ENCODE measurements around the gene C11orf68. TPM values are rescaled to one million over a fixed set of nuclear protein-coding genes. Genes with fewer than 3 reads are reported as not detected.

Gene C11orf68
- total RNA-seq, 1 experiment from 2014 or later, result 20.1 TPM

- intact Hi-C loops (cut with micrococcal nuclease; ENCODE audit: unreplicated experiment), result loop anchor here (1.0 to 5.0 kb wide), 3 partner anchors 12 to 75 kb away; partner anchors contain the start of gene FOSL1
- H3K4me1 Mint-ChIP-seq (ENCODE audit: low read depth, unreplicated experiment), result peaks cover 6% of the 10 kb centered on the region
- Histone ChIP-seq H3K27me3 (replicated peaks; ENCODE audit: control insufficient read depth, insufficient read depth, low read length) (no peaks in the 10 kb centered on the region), H3K9me3 (no peaks in the 10 kb centered on the region), H3K4me3 (ENCODE audit: low read depth, low read length) (no peak overlapping the region), H3K36me3 (ENCODE audit: control insufficient read depth, insufficient read depth, low read length) (no peaks in the 10 kb centered on the region), H3K4me1 (peaks cover 8% of the 10 kb centered on the region)
- H3K27ac Mint-ChIP-seq (ENCODE audit: unreplicated experiment), result no peak overlapping the region
- CTCF ChIA-PET, result interaction anchor here (0.6 to 2.6 kb wide), 7 partner anchors 13 to 77 kb away, joined by 3 to 45 read pairs (median 4); partner anchors contain the start of genes CCDC85B and FIBP
- H3K4me3 Mint-ChIP-seq (ENCODE audit: unreplicated experiment), result peak overlapping the region; percentile 28
- DNase-seq, result peak; percentile 65 to 73
- H3K27me3 Mint-ChIP-seq (ENCODE audit: insufficient read depth, unreplicated experiment), result no peaks in the 10 kb centered on the region
- no peaks in the 10 kb centered on the region for H3K9me3 Mint-ChIP-seq (ENCODE audit: unreplicated experiment)
- no TSS peak for BruUV-seq (replicated peaks)
- no peaks in the 10 kb centered on the region for H3K36me3 Mint-ChIP-seq (ENCODE audit: insufficient read depth, unreplicated experiment)
- TF ChIP-seq CTCF (IDR thresholded peaks at IDR 0.05; ENCODE audit: insufficient read depth in 1 of 2, low read depth in 1 of 2, low read length in 1 of 2, severe bottlenecking in 1 of 2, unreplicated experiment in 1 of 2), result peak; percentile 46 to 77
- POLR2A ChIA-PET, result interaction anchor here (0.6 to 1.2 kb wide), 4 partner anchors 11 to 52 kb away, joined by 4 to 11 read pairs (median 6); partner anchors contain the start of genes FIBP and FOSL1
Measured at GRCh38 chr11:65911682-65912568, 6.9 kb downstream of the C11orf68 start.

- Mint-ChIP-seq H3K9me3 (ENCODE audit: unreplicated experiment) (no peaks in the 10 kb centered on the region), H3K4me1 (ENCODE audit: low read depth, unreplicated experiment) (peaks cover 21% of the 10 kb centered on the region), H3K4me3 (ENCODE audit: unreplicated experiment) (no peak overlapping the region), H3K27ac (ENCODE audit: unreplicated experiment) (no peak overlapping the region), H3K27me3 (ENCODE audit: insufficient read depth, unreplicated experiment) (no peaks in the 10 kb centered on the region), H3K36me3 (ENCODE audit: insufficient read depth, unreplicated experiment) (no peaks in the 10 kb centered on the region)
- CTCF ChIA-PET, result interaction anchor here (2.4 kb wide), 1 partner anchor 19 kb away, joined by 6 read pairs; the partner anchor contains the start of gene FIBP
- BruUV-seq (replicated peaks), result no TSS peak
- Histone ChIP-seq H3K4me3 (ENCODE audit: low read depth, low read length) (no peak overlapping the region), H3K36me3 (ENCODE audit: control insufficient read depth, insufficient read depth, low read length) (no peaks in the 10 kb centered on the region), H3K27me3 (replicated peaks; ENCODE audit: control insufficient read depth, insufficient read depth, low read length) (no peaks in the 10 kb centered on the region), H3K4me1 (peaks cover 17% of the 10 kb centered on the region), H3K9me3 (no peaks in the 10 kb centered on the region)
- no peak for TF ChIP-seq CTCF (IDR thresholded peaks at IDR 0.05; ENCODE audit: insufficient read depth in 1 of 2, low read depth in 1 of 2, low read length in 1 of 2, severe bottlenecking in 1 of 2, unreplicated experiment in 1 of 2)
- POLR2A ChIA-PET, result interaction anchor here (0.7 kb wide), 1 partner anchor 79 kb away, joined by 5 read pairs; no protein-coding TSS in a partner anchor
- DNase-seq, result no peak
- intact Hi-C loops (cut with micrococcal nuclease; ENCODE audit: unreplicated experiment), result no loop called here
Measured at GRCh38 chr11:65907878-65908277, 11.0 kb downstream of the C11orf68 start.

GRCh38 chr11:65906602-65907001 lies 12.3 kb downstream of the C11orf68 start:
- DNase-seq, result no peak
- Mint-ChIP-seq H3K9me3 (ENCODE audit: unreplicated experiment) (no peaks in the 10 kb centered on the region), H3K4me3 (ENCODE audit: unreplicated experiment) (no peak overlapping the region), H3K4me1 (ENCODE audit: low read depth, unreplicated experiment) (peaks cover 25% of the 10 kb centered on the region), H3K27ac (ENCODE audit: unreplicated experiment) (no peak overlapping the region), H3K36me3 (ENCODE audit: insufficient read depth, unreplicated experiment) (no peaks in the 10 kb centered on the region), H3K27me3 (ENCODE audit: insufficient read depth, unreplicated experiment) (no peaks in the 10 kb centered on the region)
- no TSS peak for BruUV-seq (replicated peaks)
- POLR2A ChIA-PET, result no interaction called here
- Histone ChIP-seq H3K27me3 (replicated peaks; ENCODE audit: control insufficient read depth, insufficient read depth, low read length) (no peaks in the 10 kb centered on the region), H3K4me3 (ENCODE audit: low read depth, low read length) (no peak overlapping the region), H3K9me3 (no peaks in the 10 kb centered on the region), H3K36me3 (ENCODE audit: control insufficient read depth, insufficient read depth, low read length) (no peaks in the 10 kb centered on the region), H3K4me1 (peaks cover 21% of the 10 kb centered on the region)
- TF ChIP-seq CTCF (IDR thresholded peaks at IDR 0.05; ENCODE audit: insufficient read depth in 1 of 2, low read depth in 1 of 2, low read length in 1 of 2, severe bottlenecking in 1 of 2, unreplicated experiment in 1 of 2), result no peak
- CTCF ChIA-PET, result interaction anchor here (0.6 to 2.4 kb wide), 4 partner anchors 18 to 138 kb away, joined by 3 to 6 read pairs (median 4); partner anchors contain the start of gene FIBP
- intact Hi-C loops (cut with micrococcal nuclease; ENCODE audit: unreplicated experiment), result no loop called here
